Measurements from ENCODE around the gene MBD3L1.
A peak's percentile ranks its signal among the peaks of the same experiment; 100 is the strongest.

The MBD3L1 gene

GRCh38 chr19:8815780-8816179 lies 16.4 kb upstream of the MBD3L1 start:
- in situ Hi-C loops (cut with HindIII; ENCODE audit: low pct_ligation_motif_present, low sequenced_read_pairs) = no loop called here
- no peak for DNase-seq
- Histone ChIP-seq H3K27me3 (replicated peaks) (no peaks in the 10 kb centered on the region), H3K27ac (no peak overlapping the region), H3K36me3 (replicated peaks) (peaks cover 24% of the 10 kb centered on the region), H3K4me3 (ENCODE audit: low read depth, low read length) (no peak overlapping the region)
- TF ChIP-seq, protein P1, sequence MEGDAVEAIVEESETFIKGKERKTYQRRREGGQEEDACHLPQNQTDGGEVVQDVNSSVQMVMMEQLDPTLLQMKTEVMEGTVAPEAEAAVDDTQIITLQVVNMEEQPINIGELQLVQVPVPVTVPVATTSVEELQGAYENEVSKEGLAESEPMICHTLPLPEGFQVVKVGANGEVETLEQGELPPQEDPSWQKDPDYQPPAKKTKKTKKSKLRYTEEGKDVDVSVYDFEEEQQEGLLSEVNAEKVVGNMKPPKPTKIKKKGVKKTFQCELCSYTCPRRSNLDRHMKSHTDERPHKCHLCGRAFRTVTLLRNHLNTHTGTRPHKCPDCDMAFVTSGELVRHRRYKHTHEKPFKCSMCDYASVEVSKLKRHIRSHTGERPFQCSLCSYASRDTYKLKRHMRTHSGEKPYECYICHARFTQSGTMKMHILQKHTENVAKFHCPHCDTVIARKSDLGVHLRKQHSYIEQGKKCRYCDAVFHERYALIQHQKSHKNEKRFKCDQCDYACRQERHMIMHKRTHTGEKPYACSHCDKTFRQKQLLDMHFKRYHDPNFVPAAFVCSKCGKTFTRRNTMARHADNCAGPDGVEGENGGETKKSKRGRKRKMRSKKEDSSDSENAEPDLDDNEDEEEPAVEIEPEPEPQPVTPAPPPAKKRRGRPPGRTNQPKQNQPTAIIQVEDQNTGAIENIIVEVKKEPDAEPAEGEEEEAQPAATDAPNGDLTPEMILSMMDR (IDR thresholded peaks at IDR 0.05; ENCODE audit: low read depth, low read length, missing control alignments) = no peak

- DNase-seq = no peak
- Histone ChIP-seq H3K27ac (no peak overlapping the region), H3K36me3 (replicated peaks) (peaks cover 16% of the 10 kb centered on the region), H3K4me3 (ENCODE audit: low read depth, low read length) (no peak overlapping the region), H3K27me3 (replicated peaks) (no peaks in the 10 kb centered on the region)
- in situ Hi-C loops (cut with HindIII; ENCODE audit: low pct_ligation_motif_present, low sequenced_read_pairs) = no loop called here
- TF ChIP-seq, protein P1 (IDR thresholded peaks at IDR 0.05; ENCODE audit: low read depth, low read length, missing control alignments) = no peak
Measured at GRCh38 chr19:8820234-8820633, 11.9 kb upstream of the MBD3L1 start.

GRCh38 chr19:8821748-8822241 lies 10.4 kb upstream of the MBD3L1 start:
- peaks cover 16% of the 10 kb centered on the region for H3K36me3 ChIP-seq (replicated peaks)
- DNase-seq = no peak
- TF ChIP-seq, protein P1 (IDR thresholded peaks at IDR 0.05; ENCODE audit: low read depth, low read length, missing control alignments) = no peak
- no peak overlapping the region for H3K27ac ChIP-seq
- in situ Hi-C loops (cut with HindIII; ENCODE audit: low pct_ligation_motif_present, low sequenced_read_pairs) = no loop called here
- H3K4me3 ChIP-seq (ENCODE audit: low read depth, low read length) = no peak overlapping the region
- H3K27me3 ChIP-seq (replicated peaks) = no peaks in the 10 kb centered on the region

DNA sequence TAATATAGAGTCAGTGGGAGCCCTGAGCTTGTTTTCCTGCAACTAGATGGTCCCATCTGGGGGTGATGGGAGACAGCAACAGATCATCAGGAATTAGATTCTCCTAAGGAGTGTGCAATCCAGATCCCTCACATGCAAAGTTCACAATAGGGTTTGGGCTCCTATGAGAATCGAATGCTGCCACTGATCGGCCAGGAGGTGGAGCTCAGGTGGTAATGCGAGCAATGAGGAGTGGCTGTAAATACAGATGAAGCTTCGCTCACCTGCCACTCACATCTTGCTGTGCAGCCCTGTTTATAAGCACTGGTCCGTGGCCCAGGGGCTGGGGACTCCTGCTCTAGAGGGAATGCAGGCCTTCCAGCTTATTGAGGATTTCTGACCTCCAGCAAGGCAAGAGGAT lies 5.8 kb upstream of the MBD3L1 start:
- no peak overlapping the region for H3K27ac ChIP-seq
- H3K27me3 ChIP-seq (replicated peaks) = no peaks in the 10 kb centered on the region
- H3K36me3 ChIP-seq (replicated peaks) = peaks cover 8% of the 10 kb centered on the region
- TF ChIP-seq, protein P1 (IDR thresholded peaks at IDR 0.05; ENCODE audit: low read depth, low read length, missing control alignments) = no peak
- no peak for DNase-seq
- in situ Hi-C loops (cut with HindIII; ENCODE audit: low pct_ligation_motif_present, low sequenced_read_pairs) = no loop called here
- no peak overlapping the region for H3K4me3 ChIP-seq (ENCODE audit: low read depth, low read length)

- no peak overlapping the region for H3K4me3 ChIP-seq (ENCODE audit: low read depth, low read length)
- in situ Hi-C loops (cut with HindIII; ENCODE audit: low pct_ligation_motif_present, low sequenced_read_pairs) = no loop called here
- no peak overlapping the region for H3K27ac ChIP-seq
- peaks cover 8% of the 10 kb centered on the region for H3K36me3 ChIP-seq (replicated peaks)
- TF ChIP-seq, protein P1 (IDR thresholded peaks at IDR 0.05; ENCODE audit: low read depth, low read length, missing control alignments) = no peak
- H3K27me3 ChIP-seq (replicated peaks) = no peaks in the 10 kb centered on the region
- DNase-seq = no peak
Measured at GRCh38 chr19:8827277-8827676, 4.9 kb upstream of the MBD3L1 start.

- H3K4me3 ChIP-seq (ENCODE audit: low read depth, low read length) = peak overlapping the region; percentile 70
- TF ChIP-seq, protein P1 (IDR thresholded peaks at IDR 0.05; ENCODE audit: low read depth, low read length, missing control alignments) = no peak
- no peaks in the 10 kb centered on the region for H3K27me3 ChIP-seq (replicated peaks)
- no peak for DNase-seq
- H3K36me3 ChIP-seq (replicated peaks) = no peaks in the 10 kb centered on the region
- H3K27ac ChIP-seq = no peak overlapping the region
- in situ Hi-C loops (cut with HindIII; ENCODE audit: low pct_ligation_motif_present, low sequenced_read_pairs) = no loop called here
Measured at GRCh38 chr19:8831373-8831772, 804 bp upstream of the MBD3L1 start.

Measured in brain microvascular endothelial cell (primary cell).